GM12878 (cell line): ENCODE data around the gene TTC39A.

ENCODE experiments used
- ATF7 ChIP-seq: fragments of 450-650 bp; IDR thresholded peaks from 2 replicates; pipeline ENCODE4 v1.6.1; 2016; ENCODE audit warnings: low read depth, mild to moderate bottlenecking
- CBFB ChIP-seq: IDR thresholded peaks from 2 replicates; pipeline ENCODE4 v1.6.1; 2016; ENCODE audit warnings: antibody characterized with exemption, low read depth
- EP300 ChIP-seq, 2 experiments: fragments of 150-350 bp in 1 of 2; IDR thresholded peaks; 2 replicates each; pipeline ENCODE4 v1.6.1; 2011 to 2012; ENCODE audit warnings: low read depth in 2 of 2, low read length in 2 of 2, borderline replicate concordance in 1 of 2, improper control_type of control experiment in 1 of 2, inconsistent platforms in 1 of 2; ENCODE audit not compliant: control insufficient read depth in 1 of 2
- EZH2 ChIP-seq: IDR thresholded peaks from 2 replicates; pipeline ENCODE4 v1.6.1; 2012; ENCODE audit warnings: low read depth, mild to moderate bottlenecking, control low read depth, inconsistent platforms, low read length, borderline replicate concordance; ENCODE audit not compliant: control insufficient read depth
- JUND ChIP-seq: IDR thresholded peaks from 2 replicates; pipeline ENCODE4 v1.6.1; 2012; ENCODE audit warnings: low read depth, mild to moderate bottlenecking, low read length, improper control_type of control experiment, moderate library complexity
- PAX5 ChIP-seq: IDR thresholded peaks from 2 replicates; pipeline ENCODE4 v1.6.1; 2011; ENCODE audit warnings: low read depth, low read length, borderline replicate concordance
- RAD21 ChIP-seq: IDR thresholded peaks from 2 replicates; pipeline ENCODE4 v1.6.1; 2011; ENCODE audit warnings: mild to moderate bottlenecking, low read depth, low read length, moderate library complexity; ENCODE audit not compliant: insufficient read depth
- RAD51 ChIP-seq: fragments of 450-650 bp; IDR thresholded peaks from 2 replicates; pipeline ENCODE4 v1.6.1; 2016; ENCODE audit warnings: moderate library complexity, mild to moderate bottlenecking, inconsistent platforms
- TAF1 ChIP-seq: IDR thresholded peaks from 2 replicates; pipeline ENCODE4 v1.6.1; 2011; ENCODE audit warnings: mild to moderate bottlenecking, low read depth, low read length, borderline replicate concordance
- TCF12 ChIP-seq: IDR thresholded peaks from 2 replicates; pipeline ENCODE4 v1.6.1; 2011; ENCODE audit warnings: low read depth, mild to moderate bottlenecking, low read length
- USF1 ChIP-seq: IDR thresholded peaks from 2 replicates; pipeline ENCODE4 v1.6.1; 2011; ENCODE audit warnings: borderline replicate concordance, low read depth, mild to moderate bottlenecking, moderate library complexity, mixed read lengths, low read length; ENCODE audit not compliant: insufficient read depth; ENCODE audit errors: extremely low read length
- TF ChIP-seq, protein P1 (sequence below), 3 experiments: IDR thresholded peaks in 2 of 3; conservative IDR thresholded peaks in 1 of 3; 2 replicates each; pipeline ENCODE4 v1.5.1; 2011; ENCODE audit warnings: low read depth in 3 of 3, low read length in 3 of 3, mild to moderate bottlenecking in 3 of 3, control low read depth in 2 of 3, moderate library complexity in 2 of 3, inconsistent platforms in 1 of 3, mixed read lengths in 1 of 3; ENCODE audit not compliant: control insufficient read depth in 2 of 3, insufficient read depth in 1 of 3; ENCODE audit errors: extremely low read depth in 1 of 3

DNA sequence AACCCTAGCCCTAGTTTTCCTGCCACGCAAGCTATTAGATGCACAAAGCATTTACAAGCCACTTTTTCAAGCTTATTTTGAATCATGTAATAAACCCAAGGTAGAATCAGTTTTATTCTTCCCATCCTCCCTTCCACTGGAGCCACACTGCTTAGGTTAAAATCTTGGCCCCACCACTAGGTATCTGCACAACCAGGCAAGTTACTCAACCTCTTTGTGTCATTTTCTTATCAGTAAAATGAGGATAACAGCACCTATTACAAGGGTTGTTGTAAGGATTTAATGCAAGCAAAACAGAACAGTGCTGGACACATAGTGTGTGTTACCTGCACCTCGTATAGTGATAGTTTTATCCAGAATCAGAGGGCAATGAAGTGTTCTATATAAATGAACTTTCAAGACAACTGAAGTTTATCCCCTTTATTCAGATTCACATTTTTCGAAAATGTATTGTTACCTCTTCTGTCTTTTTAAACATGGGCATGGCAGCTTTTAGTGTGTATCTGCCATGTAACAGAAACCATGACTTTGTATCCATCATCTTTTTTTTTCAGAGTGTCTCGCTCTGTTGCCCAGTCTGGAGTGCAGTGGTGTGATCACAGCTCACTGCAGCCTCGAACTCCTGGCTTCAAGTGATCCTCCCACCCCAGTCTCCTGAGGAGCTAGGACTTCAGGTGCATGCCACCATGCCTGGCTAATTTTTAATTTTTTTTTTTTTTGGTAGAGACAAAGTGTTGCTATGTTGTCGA is 17.2 kb upstream of the TTC39A start:
- TF ChIP-seq, protein P1, sequence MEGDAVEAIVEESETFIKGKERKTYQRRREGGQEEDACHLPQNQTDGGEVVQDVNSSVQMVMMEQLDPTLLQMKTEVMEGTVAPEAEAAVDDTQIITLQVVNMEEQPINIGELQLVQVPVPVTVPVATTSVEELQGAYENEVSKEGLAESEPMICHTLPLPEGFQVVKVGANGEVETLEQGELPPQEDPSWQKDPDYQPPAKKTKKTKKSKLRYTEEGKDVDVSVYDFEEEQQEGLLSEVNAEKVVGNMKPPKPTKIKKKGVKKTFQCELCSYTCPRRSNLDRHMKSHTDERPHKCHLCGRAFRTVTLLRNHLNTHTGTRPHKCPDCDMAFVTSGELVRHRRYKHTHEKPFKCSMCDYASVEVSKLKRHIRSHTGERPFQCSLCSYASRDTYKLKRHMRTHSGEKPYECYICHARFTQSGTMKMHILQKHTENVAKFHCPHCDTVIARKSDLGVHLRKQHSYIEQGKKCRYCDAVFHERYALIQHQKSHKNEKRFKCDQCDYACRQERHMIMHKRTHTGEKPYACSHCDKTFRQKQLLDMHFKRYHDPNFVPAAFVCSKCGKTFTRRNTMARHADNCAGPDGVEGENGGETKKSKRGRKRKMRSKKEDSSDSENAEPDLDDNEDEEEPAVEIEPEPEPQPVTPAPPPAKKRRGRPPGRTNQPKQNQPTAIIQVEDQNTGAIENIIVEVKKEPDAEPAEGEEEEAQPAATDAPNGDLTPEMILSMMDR (IDR thresholded peaks at IDR 0.05 in 2 of 3, conservative IDR thresholded peaks at IDR 0.05 in 1 of 3; ENCODE audit: control insufficient read depth in 2 of 3, extremely low read depth in 1 of 3, insufficient read depth in 1 of 3, low read depth in 3 of 3, low read length in 3 of 3): no peak
- no peak for TF ChIP-seq USF1
- no peak for TF ChIP-seq RAD51
- no peak for TF ChIP-seq ATF7
- TF ChIP-seq PAX5: no peak
- no peak for TF ChIP-seq TAF1
- TF ChIP-seq EP300 (IDR thresholded peaks at IDR 0.05; ENCODE audit: borderline replicate concordance in 1 of 2, control insufficient read depth in 1 of 2, low read depth in 2 of 2, low read length in 2 of 2): no peak
- TF ChIP-seq JUND: no peak
- TF ChIP-seq EZH2: no peak
- TF ChIP-seq TCF12: no peak
- TF ChIP-seq RAD21: no peak
- no peak for TF ChIP-seq CBFB
